Midbrain (tissue), 1 donor: ENCODE results near the gene SMIM24.
"Not testable (repeated sequence)": the region's sequence is repeated elsewhere in the genome, so short reads cannot be mapped to it uniquely, and the experiment has no call there.

Source experiments
- DNase-seq: peaks from one replicate; lab custom pipeline; 2025; lab: John Stamatoyannopoulos, UW

The SMIM24 gene

DNA sequence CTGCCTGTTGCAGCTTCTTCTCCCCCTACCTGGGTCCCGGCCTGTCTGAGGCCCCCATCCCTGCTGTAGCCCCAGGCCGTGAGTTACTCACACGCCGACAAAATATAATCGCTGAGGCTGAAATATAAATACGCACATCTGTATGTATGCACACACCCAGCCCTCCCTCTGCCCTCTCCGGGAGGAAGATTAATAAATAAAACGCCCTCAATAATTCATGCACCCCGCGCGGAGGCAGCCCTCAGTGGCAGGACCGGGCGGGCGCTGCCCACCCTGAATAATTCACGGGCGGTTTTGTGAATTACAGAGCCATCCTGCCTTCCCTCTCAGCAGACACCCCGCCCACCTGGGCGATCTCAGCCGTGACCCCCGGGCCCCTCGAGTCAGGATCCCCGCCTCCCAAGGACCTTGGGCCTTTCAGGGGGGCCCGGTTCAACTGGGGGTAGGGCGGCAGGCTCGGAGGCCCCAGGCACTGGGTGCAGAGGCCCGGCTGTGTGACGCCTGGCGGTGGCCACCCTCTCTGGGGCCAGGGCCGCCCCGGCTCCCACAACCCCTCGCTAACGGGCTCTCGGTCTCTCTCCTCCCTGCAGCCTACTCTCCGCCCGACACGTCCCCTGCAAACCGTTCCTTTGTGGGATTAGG, 24.2 kb downstream of the SMIM24 start:
- no peak for DNase-seq

GRCh38 chr19:3455393-3455955, 24.9 kb downstream of the SMIM24 start:
- no peak for DNase-seq

DNA sequence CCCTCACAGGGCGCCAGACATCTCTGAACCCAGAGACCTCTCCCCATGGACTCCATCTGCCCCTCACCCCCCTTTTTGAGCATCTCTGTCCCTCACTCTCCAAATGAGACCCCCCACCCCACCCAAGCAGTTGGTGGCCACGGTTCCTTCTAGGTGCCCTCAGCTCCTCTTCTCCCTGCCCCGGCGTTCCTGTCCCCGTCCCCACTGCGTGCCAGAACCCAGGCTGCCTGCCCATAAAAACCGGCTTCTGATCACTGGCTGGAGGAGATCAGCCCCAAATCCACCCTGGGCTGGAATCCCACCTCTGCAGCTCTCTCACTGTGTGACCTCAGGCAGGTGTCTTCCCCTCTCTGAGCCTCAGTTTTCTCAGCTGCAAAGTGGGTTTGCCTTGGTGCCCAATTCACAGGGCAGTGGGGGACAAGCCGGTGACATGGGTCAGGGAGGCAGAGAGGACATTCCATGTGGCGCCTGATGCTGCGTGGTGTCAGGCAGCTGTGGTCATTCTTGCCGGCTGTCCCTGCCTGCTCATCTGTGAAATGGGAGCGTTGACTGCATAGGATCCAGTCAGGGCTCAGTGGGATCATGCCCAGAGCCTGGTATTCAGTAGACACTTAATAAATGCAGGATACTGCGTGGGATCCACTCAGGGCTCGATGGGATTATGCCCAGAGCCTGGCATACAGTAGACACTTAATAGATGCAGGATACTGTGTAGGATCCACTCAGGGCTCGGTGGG, 25.5 kb downstream of the SMIM24 start:
- DNase-seq = no peak

GRCh38 chr19:3453840-3454239, 26.5 kb downstream of the SMIM24 start:
- no peak for DNase-seq

- not testable (repeated sequence) for DNase-seq
Observed at GRCh38 chr19:3452942-3453214, 27.4 kb downstream of the SMIM24 start.

DNA sequence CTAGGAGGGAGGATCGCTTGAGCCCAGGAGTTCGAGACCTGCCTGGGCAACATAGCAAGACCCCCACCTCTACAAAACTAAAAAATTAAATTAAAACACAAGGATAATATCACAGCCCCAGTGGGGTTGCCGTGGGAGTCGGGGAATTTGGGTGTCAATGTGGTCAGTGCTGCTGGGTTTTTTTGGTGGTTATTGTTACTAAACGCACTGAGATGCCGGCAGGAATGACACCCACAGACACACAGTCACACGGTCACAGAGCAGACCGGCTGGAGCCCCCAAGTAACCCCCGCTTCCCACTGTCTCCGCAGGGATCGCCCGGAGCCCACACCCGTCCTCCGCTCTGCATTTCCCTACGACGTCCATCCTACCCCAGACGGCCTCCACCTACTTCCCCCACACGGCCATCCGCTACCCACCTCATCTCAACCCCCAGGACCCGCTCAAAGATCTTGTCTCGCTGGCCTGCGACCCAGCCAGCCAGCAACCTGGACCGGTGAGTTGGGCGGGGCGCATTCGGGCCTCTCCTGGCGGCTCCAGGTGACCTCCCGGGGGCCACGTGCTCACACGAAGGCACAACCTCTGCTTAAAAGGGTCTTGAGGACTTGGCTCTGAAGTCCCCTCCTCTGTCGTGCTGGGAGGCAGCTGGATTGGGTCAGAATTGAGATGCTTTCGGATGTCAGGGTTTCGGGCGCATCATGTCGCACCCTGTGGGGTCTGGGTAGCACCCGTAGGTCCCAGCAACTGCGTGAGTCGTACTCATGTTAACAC, 28.0 kb downstream of the SMIM24 start:
- no peak for DNase-seq

DNA sequence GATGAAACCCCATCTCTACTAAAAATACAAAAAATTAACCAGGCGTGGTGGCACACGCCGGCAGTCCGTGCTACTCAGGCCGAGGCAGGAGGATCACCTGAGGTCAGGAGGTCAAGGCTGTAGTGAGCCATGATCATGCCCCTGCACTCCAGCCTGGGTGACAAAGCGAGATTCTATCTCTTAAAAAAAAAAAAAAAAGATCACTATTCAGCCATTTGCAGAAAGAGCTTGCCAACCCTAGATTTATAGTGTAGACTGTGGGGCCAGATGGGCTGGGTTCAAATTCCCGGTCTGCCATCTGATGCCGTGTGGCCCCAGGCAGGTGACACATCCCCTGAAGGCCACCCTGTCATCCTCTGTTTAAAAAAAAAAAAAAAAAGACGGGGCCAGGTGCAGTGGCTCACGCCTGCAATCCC, 28.9 kb downstream of the SMIM24 start:
- no peak for DNase-seq

DNA sequence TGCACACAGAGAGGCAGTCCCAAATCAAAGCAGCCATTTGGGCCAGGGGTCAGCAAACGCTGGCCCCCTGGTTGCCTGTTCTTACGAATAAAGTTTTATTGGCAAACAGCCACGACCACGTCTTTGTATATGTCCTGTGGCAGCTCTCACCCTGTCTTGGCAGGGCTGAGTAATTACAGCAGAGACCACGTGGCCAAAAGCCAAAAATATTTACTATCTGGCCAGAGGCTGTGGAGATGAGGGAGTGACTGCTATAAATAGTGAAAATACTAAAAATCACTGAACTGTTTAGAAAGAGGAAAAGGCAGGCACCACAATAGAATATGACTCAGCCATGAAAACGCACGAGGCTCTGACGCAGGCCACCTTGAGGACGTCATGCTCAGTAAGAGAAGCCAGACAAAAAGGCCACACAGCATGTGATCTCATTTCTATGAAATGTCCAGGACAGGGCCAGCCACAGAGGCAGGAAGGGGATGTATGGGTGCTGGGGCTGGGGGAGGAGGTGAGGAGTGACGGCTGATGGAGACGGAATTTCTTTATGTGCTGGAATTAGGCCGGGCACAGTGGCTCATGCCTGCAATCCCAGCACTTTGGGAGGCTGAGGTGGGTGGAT, 29.4 kb downstream of the SMIM24 start:
- no peak for DNase-seq

GRCh38 chr19:3448616-3449334, 31.6 kb downstream of the SMIM24 start:
- DNase-seq = no peak

- not testable (repeated sequence) for DNase-seq
Observed at GRCh38 chr19:3446657-3447056, 33.7 kb downstream of the SMIM24 start.

DNA sequence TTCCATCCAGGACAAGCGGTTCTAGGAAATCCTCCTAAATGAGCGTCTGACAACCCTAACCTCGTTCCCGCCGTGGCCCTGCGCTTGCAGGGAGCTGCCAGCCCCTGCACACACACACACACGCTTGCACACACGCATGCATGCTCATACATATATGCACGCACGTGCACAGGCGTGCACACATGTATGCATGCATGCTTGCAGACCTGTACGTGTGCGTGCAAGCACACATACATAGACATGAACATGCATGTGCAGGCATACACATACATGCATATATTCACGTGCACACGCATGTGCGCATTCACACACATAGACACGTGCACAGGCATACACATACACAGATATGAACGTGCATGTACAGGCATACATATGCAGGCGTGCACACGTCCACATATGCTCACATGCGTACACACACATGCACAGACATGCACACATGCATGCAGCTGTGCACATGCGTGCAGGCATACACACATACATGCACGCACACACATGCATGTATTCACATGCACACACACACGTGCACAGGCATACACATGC, 35.6 kb downstream of the SMIM24 start:
- DNase-seq = no peak

DNA sequence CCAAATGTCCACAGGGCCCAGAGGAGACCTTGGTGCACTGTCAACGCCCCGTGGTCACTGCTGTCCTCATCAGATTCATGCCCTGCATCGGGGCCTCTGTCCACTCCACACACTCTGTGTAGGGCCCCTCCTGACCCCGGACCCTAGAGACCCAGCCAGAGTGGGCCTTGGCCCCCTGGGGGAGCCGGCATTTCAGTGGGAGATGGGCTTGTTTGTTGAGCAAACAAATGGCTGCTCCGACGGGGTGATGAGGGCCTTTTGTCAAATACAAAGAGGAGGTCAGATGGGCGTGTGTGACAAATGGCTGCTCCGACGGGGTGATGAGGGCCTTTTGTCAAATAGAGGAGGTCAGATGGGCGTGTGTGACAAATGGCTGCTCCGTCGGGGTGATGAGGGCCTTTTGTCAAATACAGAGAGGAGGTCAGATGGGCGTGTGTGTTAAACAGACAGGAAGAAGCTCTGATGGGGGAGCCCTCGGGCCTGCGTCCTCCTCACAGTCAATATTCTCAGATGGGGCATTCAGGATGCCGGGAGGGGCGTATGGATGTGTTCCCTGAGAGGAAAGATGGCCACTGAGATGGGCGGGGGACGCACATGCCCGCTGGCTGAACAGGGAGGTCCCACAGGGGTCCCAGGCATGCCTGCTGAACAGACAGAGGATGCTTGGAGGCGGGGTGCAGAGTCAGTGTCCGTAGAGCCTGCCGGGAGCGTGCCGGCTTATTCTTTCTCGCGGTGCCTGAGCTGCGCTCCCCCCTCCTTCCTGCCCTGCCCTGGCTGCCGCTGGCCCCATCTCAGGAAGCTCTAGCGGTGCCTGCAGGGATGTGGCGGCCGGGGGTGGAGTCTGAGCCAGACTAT, 36.3 kb downstream of the SMIM24 start:
- peak; percentile 15 for DNase-seq

DNA sequence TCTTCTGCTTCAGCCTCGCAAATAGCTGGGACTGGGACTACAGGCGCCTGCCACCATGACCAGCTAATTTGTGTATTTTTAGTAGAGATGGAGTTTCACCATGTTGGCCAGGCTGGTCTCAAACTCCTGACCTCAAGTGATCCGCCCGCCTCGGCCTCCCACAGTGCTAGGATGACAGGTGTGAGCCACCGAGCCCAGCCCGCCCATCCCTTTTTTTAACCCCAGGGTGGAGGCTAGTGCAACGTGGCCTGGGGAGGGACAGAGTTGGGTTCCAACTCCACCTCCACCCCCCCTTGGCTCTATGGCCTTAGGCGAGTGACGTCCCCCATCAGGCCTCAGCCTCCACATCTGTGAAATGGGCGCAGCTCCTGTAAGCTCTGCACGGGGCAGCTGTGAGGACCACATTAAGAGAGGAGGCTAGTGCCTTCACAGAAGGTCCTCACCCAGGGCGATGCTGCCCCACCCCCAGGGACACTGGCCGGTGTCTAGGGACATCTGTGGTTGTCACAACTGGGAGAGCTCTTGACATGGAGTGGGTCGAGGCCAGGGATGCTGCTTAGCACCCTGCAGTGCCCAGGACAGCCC, 37.7 kb downstream of the SMIM24 start:
- no peak for DNase-seq

DNA sequence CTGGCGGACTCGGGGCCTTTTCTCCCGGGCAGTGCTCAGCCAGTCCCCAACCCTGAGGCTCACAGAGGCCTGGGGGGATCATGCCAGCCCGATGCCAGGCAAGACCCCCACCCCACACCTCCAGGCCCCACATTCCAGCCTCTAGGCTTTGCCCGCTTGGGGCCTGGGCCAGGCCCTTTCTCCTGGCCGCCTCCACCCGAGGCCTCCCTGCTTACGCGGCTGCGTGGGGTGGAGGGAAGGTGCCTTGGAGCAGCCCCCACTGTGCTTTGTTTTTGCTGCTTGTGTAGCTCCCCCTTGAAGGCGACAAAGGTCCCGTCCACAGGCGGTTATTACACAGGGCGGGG, 38.4 kb downstream of the SMIM24 start:
- DNase-seq = no peak

DNA sequence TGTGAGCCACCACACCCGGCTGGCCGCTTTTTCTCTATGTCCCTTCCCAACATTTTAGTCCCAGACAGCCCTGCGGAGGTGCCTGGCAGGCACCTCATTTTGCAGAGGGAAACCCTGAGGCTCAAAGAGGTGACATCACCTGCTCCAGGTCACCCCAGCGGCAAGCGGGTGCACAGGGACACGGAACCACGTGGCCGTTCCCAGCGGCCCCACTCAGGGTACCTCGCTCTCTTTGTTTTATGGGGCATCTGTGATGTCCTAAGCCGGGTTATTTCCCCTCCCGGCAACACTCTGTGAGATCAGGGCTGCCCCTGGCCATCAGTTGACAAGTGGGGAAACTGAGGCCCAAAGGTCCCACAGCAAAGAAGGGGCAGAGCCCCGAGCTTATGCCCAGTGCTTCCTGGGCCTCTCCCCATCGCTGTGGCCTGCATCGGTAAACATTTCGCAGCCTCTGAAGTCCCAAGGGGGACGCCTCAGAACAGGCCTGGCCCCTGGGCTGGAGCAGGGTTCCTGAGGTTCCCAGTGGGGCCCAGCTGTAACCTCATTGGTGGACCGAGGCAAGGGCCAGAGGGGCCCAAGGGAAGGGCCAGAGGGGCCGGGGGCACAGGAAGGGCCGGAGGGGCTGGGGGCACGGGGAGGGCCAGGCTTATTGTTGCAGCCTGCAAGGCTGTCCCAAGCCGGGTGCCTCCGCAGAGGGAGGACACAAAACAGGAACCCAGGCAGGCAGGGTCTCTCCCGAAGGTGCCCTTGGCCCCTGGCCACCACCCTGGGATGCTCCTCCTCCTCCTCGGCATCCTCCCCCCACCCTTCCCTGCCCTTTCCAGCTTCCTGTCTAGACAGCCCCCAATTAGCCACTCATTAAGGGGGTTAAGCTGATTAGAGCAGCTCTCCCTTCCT, 39.0 kb downstream of the SMIM24 start:
- no peak for DNase-seq

DNA sequence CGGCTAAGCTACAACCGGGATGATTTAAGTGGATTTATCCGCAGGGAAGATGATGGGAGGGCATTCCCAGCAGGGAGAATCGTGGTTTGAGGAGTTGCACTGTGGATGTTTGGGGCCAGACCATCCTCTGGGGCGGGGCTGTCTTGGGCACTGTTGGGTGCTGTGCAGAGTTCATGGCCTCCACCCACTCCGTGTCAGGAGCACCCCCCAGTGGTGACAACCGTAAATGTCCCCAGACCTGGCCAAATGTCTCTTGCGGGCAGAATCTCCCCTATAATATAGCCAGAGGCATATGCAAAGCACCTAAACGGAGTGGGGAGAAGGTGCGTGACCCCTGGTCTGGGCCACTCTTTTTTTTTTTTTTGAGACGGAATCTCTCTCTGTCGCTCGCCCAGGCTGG, 40.2 kb downstream of the SMIM24 start:
- peak; percentile 5 for DNase-seq

GRCh38 chr19:3434630-3435553, 45.4 kb downstream of the SMIM24 start:
- peak; percentile 93 for DNase-seq
